CD4-positive, alpha-beta memory T cell (primary cell): ENCODE data around the gene BFSP2. TPM values are rescaled to one million over a fixed set of nuclear protein-coding genes. Genes with fewer than 3 reads are reported as not detected.

Experiments used
- CTCF ChIA-PET: fragments of 350-600 bp; sonication (Branson Sonifier 250); formaldehyde crosslinking; loops from one replicate; lab custom pipeline; 2021; ENCODE audit warnings: inconsistent platforms; ENCODE audit not compliant: partially characterized antibody; lab: Charles Lee
- POLR2A ChIA-PET: fragments of 350-600 bp; sonication (Branson Sonifier 250); formaldehyde crosslinking; loops from one replicate; lab custom pipeline; 2021; ENCODE audit not compliant: partially characterized antibody; lab: Charles Lee
- DNase-seq, 5 donors: peaks; one replicate each; pipeline versions ENCODE4 v3.0.0 to v3.0.0-alpha.2; 2020 to 2022; ENCODE audit warnings: mixed read lengths in 1 of 5
- H3K27ac ChIP-seq: one replicate; pipeline ENCODE4 v1.7.0; 2013; ENCODE audit warnings: low read depth, low read length
- H3K27me3 ChIP-seq: 2 replicates; pipeline ENCODE4 v1.7.0; 2013; ENCODE audit warnings: mild to moderate bottlenecking, low read length, moderate library complexity; ENCODE audit not compliant: insufficient read depth
- H3K36me3 ChIP-seq: 2 replicates; pipeline ENCODE4 v1.7.0; 2013; ENCODE audit warnings: mild to moderate bottlenecking, low read length, moderate library complexity; ENCODE audit not compliant: insufficient read depth
- H3K4me1 ChIP-seq: 2 replicates; pipeline ENCODE4 v1.7.0; 2013; ENCODE audit warnings: mild to moderate bottlenecking, low read length, moderate library complexity; ENCODE audit not compliant: insufficient read depth
- H3K4me3 ChIP-seq, 2 donors: one replicate each; pipeline ENCODE4 v1.7.0; 2013; ENCODE audit warnings: low read length in 2 of 2, mild to moderate bottlenecking in 1 of 2
- H3K9me3 ChIP-seq, 2 donors: one replicate each; pipeline ENCODE4 v1.7.0; 2013; ENCODE audit warnings: low read length in 2 of 2, control low read depth in 1 of 2; ENCODE audit not compliant: control insufficient read depth in 1 of 2
- H3K27ac Mint-ChIP-seq, 7 donors: one replicate each; pipeline ENCODE4 v1.8.0; 2020 to 2021; ENCODE audit warnings: mixed read lengths in 7 of 7, mild to moderate bottlenecking in 6 of 7, inconsistent platforms in 3 of 7, moderate library complexity in 3 of 7
- H3K27me3 Mint-ChIP-seq, 2 donors: one replicate each; pipeline ENCODE4 v1.8.0; 2020 to 2021; ENCODE audit warnings: mixed read lengths in 2 of 2
- H3K36me3 Mint-ChIP-seq, 2 donors: one replicate each; pipeline ENCODE4 v1.8.0; 2020 to 2021; ENCODE audit warnings: mixed read lengths in 2 of 2, inconsistent platforms in 1 of 2, mild to moderate bottlenecking in 1 of 2
- H3K4me1 Mint-ChIP-seq, 4 donors: one replicate each; pipeline ENCODE4 v1.8.0; 2020 to 2021; ENCODE audit warnings: mixed read lengths in 4 of 4, mild to moderate bottlenecking in 1 of 4
- H3K4me3 Mint-ChIP-seq, 8 donors: one replicate each; pipeline ENCODE4 v1.8.0; 2020 to 2021; ENCODE audit warnings: mixed read lengths in 8 of 8, mild to moderate bottlenecking in 7 of 8, moderate library complexity in 6 of 8, inconsistent platforms in 3 of 8
- H3K9me3 Mint-ChIP-seq, 8 donors: one replicate each; pipeline ENCODE4 v1.8.0; 2020 to 2021; ENCODE audit warnings: mixed read lengths in 8 of 8, mild to moderate bottlenecking in 5 of 8, inconsistent platforms in 3 of 8, moderate library complexity in 1 of 8
- intact Hi-C: fragments of 100-400 bp; cut with micrococcal nuclease; formaldehyde crosslinking; loops from one replicate; pipeline ENCODE4 v1.15.1; 2023
- polyA plus RNA-seq, 2 donors: library from polyadenylated mRNA; unstranded; fragments of 300-500 nt; fragmentation: Illumina TruSeq; gene quantifications; one replicate each; pipeline ENCODE4 v1.2.3, GENCODE V29; 2021
- total RNA-seq, 2 experiments: library from RNA; stranded (reverse); gene quantifications; one replicate each; pipeline ENCODE4 v1.2.3, GENCODE V29; 2021

The BFSP2 gene
- total and polyA plus RNA-seq, 4 experiments from 2014 or later, result 0.86 to 1.3 TPM; not detected in 2

GRCh38 chr3:133439563-133439962, 39.7 kb downstream of the BFSP2 start:
- no peaks in the 10 kb centered on the region for H3K9me3 ChIP-seq
- ChIA-PET CTCF (no interaction called here), POLR2A (no interaction called here)
- peaks cover 26% of the 10 kb centered on the region for H3K4me1 ChIP-seq
- no peak for DNase-seq
- peak overlapping the region in 1 of 7 donors; percentile 71 for H3K27ac Mint-ChIP-seq
- no peak overlapping the region for H3K27ac ChIP-seq
- intact Hi-C loops, result no loop called here
- H3K36me3 ChIP-seq, result no peaks in the 10 kb centered on the region
- no peaks in the 10 kb centered on the region for H3K27me3 ChIP-seq
- H3K4me3 ChIP-seq, result no peak overlapping the region
- H3K4me1 Mint-ChIP-seq, result peaks cover 22 to 35% (median 31%) of the 10 kb centered on the region in 4 donors
- H3K36me3 Mint-ChIP-seq, result peaks cover 4 to 7% of the 10 kb centered on the region in 2 donors
- H3K9me3 Mint-ChIP-seq, result peaks cover 0 to 15% (median 8%) of the 10 kb centered on the region in 8 donors
- H3K27me3 Mint-ChIP-seq, result no peaks in the 10 kb centered on the region
- H3K4me3 Mint-ChIP-seq, result no peak overlapping the region

- Mint-ChIP-seq H3K27me3 (no peaks in the 10 kb centered on the region), H3K4me3 (no peak overlapping the region), H3K36me3 (peaks cover 4 to 7% of the 10 kb centered on the region in 2 donors), H3K4me1 (peaks cover 22 to 40% (median 33%) of the 10 kb centered on the region in 4 donors), H3K27ac (no peak overlapping the region), H3K9me3 (peaks cover 0 to 15% (median 8%) of the 10 kb centered on the region in 8 donors)
- POLR2A ChIA-PET, result interaction anchor here (0.6 kb wide), 1 partner anchor 9 kb away, joined by 3 read pairs; no protein-coding TSS in a partner anchor
- intact Hi-C loops, result loop anchor here (5.0 kb wide), 2 partner anchors 367 to 718 kb away; partner anchors contain the start of genes NPHP3 and SRPRB
- Histone ChIP-seq H3K4me3 (no peak overlapping the region), H3K27me3 (no peaks in the 10 kb centered on the region), H3K36me3 (no peaks in the 10 kb centered on the region), H3K4me1 (peaks cover 26% of the 10 kb centered on the region), H3K27ac (no peak overlapping the region), H3K9me3 (no peaks in the 10 kb centered on the region)
- no peak for DNase-seq
- CTCF ChIA-PET, result interaction anchor here (1.7 kb wide), 1 partner anchor 10 kb away, joined by 6 read pairs; no protein-coding TSS in a partner anchor
Observed at GRCh38 chr3:133440652-133441051, 40.8 kb downstream of the BFSP2 start.

GRCh38 chr3:133441867-133442270, 42.0 kb downstream of the BFSP2 start:
- Histone ChIP-seq H3K36me3 (no peaks in the 10 kb centered on the region), H3K27me3 (no peaks in the 10 kb centered on the region), H3K27ac (peak overlapping the region; percentile 34), H3K4me1 (peaks cover 26% of the 10 kb centered on the region), H3K9me3 (no peaks in the 10 kb centered on the region), H3K4me3 (peak overlapping the region; percentile 24 to 41)
- Mint-ChIP-seq H3K36me3 (peaks cover 4 to 7% of the 10 kb centered on the region in 2 donors), H3K27me3 (no peaks in the 10 kb centered on the region), H3K9me3 (peaks cover 0 to 15% (median 8%) of the 10 kb centered on the region in 8 donors), H3K4me1 (peaks cover 22 to 40% (median 33%) of the 10 kb centered on the region in 4 donors), H3K27ac (peak overlapping the region; percentile 71 to 97 (median 96)), H3K4me3 (peak overlapping the region; percentile 74 to 96 (median 86))
- intact Hi-C loops, result loop anchor here (5.0 kb wide), 2 partner anchors 365 to 720 kb away; partner anchors contain the start of genes NPHP3 and SRPRB
- ChIA-PET CTCF (interaction anchor here (1.3 to 2.4 kb wide), 6 partner anchors 9 to 715 kb away, joined by 4 to 12 read pairs (median 6); no protein-coding TSS in a partner anchor), POLR2A (interaction anchor here (1.0 to 2.9 kb wide), 6 partner anchors 13 to 133 kb away, joined by 3 to 13 read pairs (median 6); partner anchors contain the start of gene CDV3)
- peak in 2 of 5 donors; percentile 17 to 20 for DNase-seq

- no peak for DNase-seq
- H3K27me3 ChIP-seq, result no peaks in the 10 kb centered on the region
- CTCF ChIA-PET, result interaction anchor here (1.3 to 2.4 kb wide), 6 partner anchors 8 to 716 kb away, joined by 4 to 12 read pairs (median 6); no protein-coding TSS in a partner anchor
- peak overlapping the region; percentile 24 to 41 for H3K4me3 ChIP-seq
- Mint-ChIP-seq H3K27me3 (no peaks in the 10 kb centered on the region), H3K27ac (peak overlapping the region in 6 of 7 donors; percentile 29 to 97 (median 86)), H3K36me3 (peaks cover 4 to 7% of the 10 kb centered on the region in 2 donors), H3K4me1 (peaks cover 22 to 40% (median 33%) of the 10 kb centered on the region in 4 donors), H3K4me3 (peak overlapping the region; percentile 31 to 96 (median 86)), H3K9me3 (peaks cover 0 to 15% (median 8%) of the 10 kb centered on the region in 8 donors)
- H3K4me1 ChIP-seq, result peaks cover 28% of the 10 kb centered on the region
- H3K36me3 ChIP-seq, result no peaks in the 10 kb centered on the region
- peak overlapping the region; percentile 34 for H3K27ac ChIP-seq
- POLR2A ChIA-PET, result interaction anchor here (1.0 to 2.9 kb wide), 6 partner anchors 12 to 132 kb away, joined by 3 to 13 read pairs (median 6); partner anchors contain the start of gene CDV3
- intact Hi-C loops, result loop anchor here (5.0 kb wide), 2 partner anchors 365 to 720 kb away; partner anchors contain the start of genes NPHP3 and SRPRB
- no peaks in the 10 kb centered on the region for H3K9me3 ChIP-seq
Observed at GRCh38 chr3:133442518-133442917, 42.7 kb downstream of the BFSP2 start.

GRCh38 chr3:133443649-133444422, 44.0 kb downstream of the BFSP2 start:
- peak overlapping the region in 3 of 7 donors; percentile 0 to 33 (median 8) for H3K27ac Mint-ChIP-seq
- H3K4me1 Mint-ChIP-seq, result peaks cover 29 to 50% (median 42%) of the 10 kb centered on the region in 4 donors
- H3K27me3 ChIP-seq, result no peaks in the 10 kb centered on the region
- peaks cover 42% of the 10 kb centered on the region for H3K4me1 ChIP-seq
- ChIA-PET POLR2A (interaction anchor here (2.9 kb wide), 1 partner anchor 46 kb away, joined by 13 read pairs; no protein-coding TSS in a partner anchor), CTCF (interaction anchor here (1.0 to 2.4 kb wide), 2 partner anchors 44 to 128 kb away, joined by 4 to 7 read pairs; no protein-coding TSS in a partner anchor)
- no peaks in the 10 kb centered on the region for H3K36me3 ChIP-seq
- peak overlapping the region in 3 of 8 donors; percentile 21 to 61 (median 26) for H3K4me3 Mint-ChIP-seq
- no peak overlapping the region for H3K27ac ChIP-seq
- no peaks in the 10 kb centered on the region for H3K27me3 Mint-ChIP-seq
- peaks cover 0 to 14% (median 8%) of the 10 kb centered on the region in 8 donors for H3K9me3 Mint-ChIP-seq
- intact Hi-C loops, result loop anchor here (5.0 kb wide), 2 partner anchors 363 to 722 kb away; partner anchors contain the start of genes NPHP3 and SRPRB
- no peak overlapping the region for H3K4me3 ChIP-seq
- H3K36me3 Mint-ChIP-seq, result peaks cover 4 to 7% of the 10 kb centered on the region in 2 donors
- no peaks in the 10 kb centered on the region for H3K9me3 ChIP-seq
- no peak for DNase-seq

- H3K4me1 ChIP-seq, result peaks cover 46% of the 10 kb centered on the region
- no peaks in the 10 kb centered on the region for H3K27me3 ChIP-seq
- intact Hi-C loops, result loop anchor here (5.0 kb wide), 2 partner anchors 363 to 722 kb away; partner anchors contain the start of genes NPHP3 and SRPRB
- ChIA-PET CTCF (no interaction called here), POLR2A (no interaction called here)
- no peak overlapping the region for H3K4me3 ChIP-seq
- Mint-ChIP-seq H3K9me3 (peaks cover 0 to 11% (median 7%) of the 10 kb centered on the region in 8 donors), H3K4me3 (no peak overlapping the region), H3K27ac (peak overlapping the region in 1 of 7 donors; percentile 79), H3K36me3 (peaks cover 4 to 7% of the 10 kb centered on the region in 2 donors), H3K4me1 (peaks cover 35 to 56% (median 47%) of the 10 kb centered on the region in 4 donors), H3K27me3 (no peaks in the 10 kb centered on the region)
- no peaks in the 10 kb centered on the region for H3K36me3 ChIP-seq
- H3K27ac ChIP-seq, result no peak overlapping the region
- DNase-seq, result no peak
- no peaks in the 10 kb centered on the region for H3K9me3 ChIP-seq
Observed at GRCh38 chr3:133444423-133444774, 44.5 kb downstream of the BFSP2 start.
